GM19023 (cell line): Measurements from ENCODE around the gene NFE2.
"Not testable (repeated sequence)": the region's sequence is repeated elsewhere in the genome, so short reads cannot be mapped to it uniquely, and the experiment has no call there.

Experiments
- ATAC-seq: cut with Tn5 transposase; IDR thresholded peaks from one replicate; pipeline ENCODE4 v1.9.1; 2021; ENCODE audit warnings: mild to moderate bottlenecking, moderate library complexity; ENCODE audit not compliant: unreplicated experiment

NFE2 gene

GRCh38 chr12:54284070-54284780, 16.6 kb downstream of the NFE2 start:
- not testable (repeated sequence) for ATAC-seq

- ATAC-seq: no peak
Observed at GRCh38 chr12:54282949-54283593, 17.7 kb downstream of the NFE2 start.

- ATAC-seq: not testable (repeated sequence)
Observed at GRCh38 chr12:54281694-54282093, 19.1 kb downstream of the NFE2 start.

- not testable (repeated sequence) for ATAC-seq
Observed at GRCh38 chr12:54281261-54281638, 19.6 kb downstream of the NFE2 start.

- peak; percentile 86 for ATAC-seq
Observed at GRCh38 chr12:54280468-54281260, 20.2 kb downstream of the NFE2 start, which contains the start of gene HNRNPA1. HNRNPA1 (plus strand) TSS chr12:54280726; CDS start chr12:54280808, 82 bp downstream.

GRCh38 chr12:54279632-54280467, 21.0 kb downstream of the NFE2 start, which contains the start of gene CBX5:
CBX5 (minus strand) TSS chr12:54280122; CDS start chr12:54257650, 22,472 bp downstream.
- peak; percentile 72 for ATAC-seq

- ATAC-seq: no peak
Observed at GRCh38 chr12:54279227-54279631, 21.6 kb downstream of the NFE2 start.

GRCh38 chr12:54277823-54278276, 23.0 kb downstream of the NFE2 start:
- no peak for ATAC-seq

- no peak for ATAC-seq
Observed at GRCh38 chr12:54276368-54276767, 24.4 kb downstream of the NFE2 start.

GRCh38 chr12:54273981-54274380, 26.8 kb downstream of the NFE2 start:
- ATAC-seq: no peak

GRCh38 chr12:54272214-54272613, 28.6 kb downstream of the NFE2 start:
- no peak for ATAC-seq

GRCh38 chr12:54270345-54270744, 30.5 kb downstream of the NFE2 start:
- no peak for ATAC-seq

GRCh38 chr12:54266852-54267251, 34.0 kb downstream of the NFE2 start:
- ATAC-seq: no peak

- no peak for ATAC-seq
Observed at GRCh38 chr12:54265364-54265812, 35.4 kb downstream of the NFE2 start.

- no peak for ATAC-seq
Observed at GRCh38 chr12:54262403-54262925, 38.4 kb downstream of the NFE2 start.

- no peak for ATAC-seq
Observed at GRCh38 chr12:54261815-54262402, 38.9 kb downstream of the NFE2 start.

GRCh38 chr12:54259194-54260011, 41.4 kb downstream of the NFE2 start:
- ATAC-seq: peak; percentile 87

GRCh38 chr12:54258201-54258681, 42.6 kb downstream of the NFE2 start:
- ATAC-seq: no peak

- no peak for ATAC-seq
Observed at GRCh38 chr12:54257332-54257731, 43.5 kb downstream of the NFE2 start.
